Breast epithelium (tissue), 3 donors: Measurements from ENCODE around the gene PCNX2.

ENCODE experiments used
- POLR2A ChIP-seq: fragments of 450-650 bp; IDR thresholded peaks from one replicate; pipeline ENCODE4 v1.6.1; 2016; ENCODE audit warnings: antibody characterized with exemption, mild to moderate bottlenecking, moderate library complexity
- POLR2AphosphoS5 ChIP-seq, 3 donors: sonication (generic); formaldehyde crosslinking; IDR thresholded peaks; one replicate each; pipeline ENCODE4 v1.6.1; 2017; ENCODE audit warnings: antibody characterized with exemption in 3 of 3
- TF ChIP-seq, protein P1 (sequence below), 3 donors: fragments of 450-650 bp; IDR thresholded peaks; one replicate each; pipeline ENCODE4 v1.5.1; 2016 to 2017; ENCODE audit warnings: antibody characterized with exemption in 3 of 3, mild to moderate bottlenecking in 3 of 3, moderate library complexity in 3 of 3

DNA sequence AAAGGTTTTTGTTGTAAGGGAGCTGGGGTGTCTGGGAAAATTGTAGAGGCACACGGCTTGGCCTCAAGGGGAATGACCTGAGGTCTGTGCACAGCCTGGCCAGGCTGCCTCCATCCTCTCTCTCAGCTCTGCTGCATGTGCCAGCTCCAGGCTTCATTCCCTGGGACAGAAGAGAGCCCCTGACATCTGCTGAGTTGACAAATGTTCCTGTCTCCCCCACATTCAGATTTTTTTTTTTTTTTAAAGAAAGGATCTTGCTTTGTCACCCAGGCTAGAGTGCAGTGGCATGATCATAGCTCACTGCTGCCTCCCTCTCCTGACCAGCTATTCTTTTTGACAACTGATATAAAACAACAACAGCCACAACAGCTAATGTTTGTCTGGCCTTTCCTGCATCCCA lies 84.4 kb downstream of the PCNX2 start:
- TF ChIP-seq, protein P1, sequence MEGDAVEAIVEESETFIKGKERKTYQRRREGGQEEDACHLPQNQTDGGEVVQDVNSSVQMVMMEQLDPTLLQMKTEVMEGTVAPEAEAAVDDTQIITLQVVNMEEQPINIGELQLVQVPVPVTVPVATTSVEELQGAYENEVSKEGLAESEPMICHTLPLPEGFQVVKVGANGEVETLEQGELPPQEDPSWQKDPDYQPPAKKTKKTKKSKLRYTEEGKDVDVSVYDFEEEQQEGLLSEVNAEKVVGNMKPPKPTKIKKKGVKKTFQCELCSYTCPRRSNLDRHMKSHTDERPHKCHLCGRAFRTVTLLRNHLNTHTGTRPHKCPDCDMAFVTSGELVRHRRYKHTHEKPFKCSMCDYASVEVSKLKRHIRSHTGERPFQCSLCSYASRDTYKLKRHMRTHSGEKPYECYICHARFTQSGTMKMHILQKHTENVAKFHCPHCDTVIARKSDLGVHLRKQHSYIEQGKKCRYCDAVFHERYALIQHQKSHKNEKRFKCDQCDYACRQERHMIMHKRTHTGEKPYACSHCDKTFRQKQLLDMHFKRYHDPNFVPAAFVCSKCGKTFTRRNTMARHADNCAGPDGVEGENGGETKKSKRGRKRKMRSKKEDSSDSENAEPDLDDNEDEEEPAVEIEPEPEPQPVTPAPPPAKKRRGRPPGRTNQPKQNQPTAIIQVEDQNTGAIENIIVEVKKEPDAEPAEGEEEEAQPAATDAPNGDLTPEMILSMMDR (IDR thresholded peaks at IDR 0.05) = no peak
- no peak for TF ChIP-seq POLR2A
- TF ChIP-seq POLR2AphosphoS5 (IDR thresholded peaks at IDR 0.05) = no peak
